ENCODE measurements around the gene RHBDF1.

GRCh38 chr16:77273-77806, 4.9 kb upstream of the RHBDF1 start:
- TF ChIP-seq, protein P1, sequence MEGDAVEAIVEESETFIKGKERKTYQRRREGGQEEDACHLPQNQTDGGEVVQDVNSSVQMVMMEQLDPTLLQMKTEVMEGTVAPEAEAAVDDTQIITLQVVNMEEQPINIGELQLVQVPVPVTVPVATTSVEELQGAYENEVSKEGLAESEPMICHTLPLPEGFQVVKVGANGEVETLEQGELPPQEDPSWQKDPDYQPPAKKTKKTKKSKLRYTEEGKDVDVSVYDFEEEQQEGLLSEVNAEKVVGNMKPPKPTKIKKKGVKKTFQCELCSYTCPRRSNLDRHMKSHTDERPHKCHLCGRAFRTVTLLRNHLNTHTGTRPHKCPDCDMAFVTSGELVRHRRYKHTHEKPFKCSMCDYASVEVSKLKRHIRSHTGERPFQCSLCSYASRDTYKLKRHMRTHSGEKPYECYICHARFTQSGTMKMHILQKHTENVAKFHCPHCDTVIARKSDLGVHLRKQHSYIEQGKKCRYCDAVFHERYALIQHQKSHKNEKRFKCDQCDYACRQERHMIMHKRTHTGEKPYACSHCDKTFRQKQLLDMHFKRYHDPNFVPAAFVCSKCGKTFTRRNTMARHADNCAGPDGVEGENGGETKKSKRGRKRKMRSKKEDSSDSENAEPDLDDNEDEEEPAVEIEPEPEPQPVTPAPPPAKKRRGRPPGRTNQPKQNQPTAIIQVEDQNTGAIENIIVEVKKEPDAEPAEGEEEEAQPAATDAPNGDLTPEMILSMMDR (conservative IDR thresholded peaks at IDR 0.05): no peak
- TF ChIP-seq ZFX (IDR thresholded peaks at IDR 0.05): no peak
